ENCODE data around the gene GIPR.

- TF ChIP-seq POLR2A (IDR thresholded peaks at IDR 0.05; ENCODE audit: low read length) (no peak), GATA1 (IDR thresholded peaks at IDR 0.05; ENCODE audit: low read depth, low read length) (no peak)
Observed at GRCh38 chr19:45636902-45637301, 31.1 kb upstream of the GIPR start.
